PFSK-1 (cell line): Measurements from ENCODE around the gene EXOC7.

ENCODE experiments used
- FOXP2 ChIP-seq: optimal IDR thresholded peaks from 2 replicates; pipeline ENCODE3; 2011; ENCODE audit warnings: borderline replicate concordance, control low read depth, inconsistent platforms; ENCODE audit not compliant: insufficient read depth; ENCODE audit errors: extremely low read length, extremely low read depth
- POLR2AphosphoS5 ChIP-seq: IDR thresholded peaks from 2 replicates; pipeline ENCODE4 v1.6.1; 2012; ENCODE audit warnings: low read depth, mild to moderate bottlenecking, control low read depth, low read length, moderate library complexity
- TF ChIP-seq, protein P1 (sequence below), 2 experiments: IDR thresholded peaks; 2 replicates each; pipeline versions ENCODE4 v1.6.1 to v1.8.0; 2011 to 2012; ENCODE audit warnings: low read depth in 2 of 2, low read length in 2 of 2, control low read depth in 1 of 2, inconsistent platforms in 1 of 2, mild to moderate bottlenecking in 1 of 2, moderate library complexity in 1 of 2; ENCODE audit not compliant: insufficient read depth in 1 of 2

DNA sequence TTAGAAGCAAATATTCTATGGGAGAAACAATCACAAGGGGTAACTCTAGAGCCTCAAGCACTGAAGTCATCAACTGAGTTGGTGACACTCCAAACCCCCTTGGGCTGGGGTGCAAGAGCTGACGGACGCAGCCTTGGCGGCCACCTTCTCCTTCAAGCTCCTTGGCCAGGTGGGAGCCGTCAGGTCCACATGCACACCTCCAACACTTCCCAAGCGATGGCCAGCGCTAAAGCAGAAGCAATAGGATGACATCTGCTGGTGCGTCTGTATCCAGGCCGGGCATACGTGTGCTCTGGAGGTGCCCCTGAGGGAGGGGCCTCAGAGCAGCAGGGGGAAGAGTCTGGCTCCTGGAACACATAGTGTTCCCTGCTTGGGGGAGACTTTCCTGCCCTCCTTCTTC lies 49.6 kb upstream of the EXOC7 start:
- TF ChIP-seq, protein P1, sequence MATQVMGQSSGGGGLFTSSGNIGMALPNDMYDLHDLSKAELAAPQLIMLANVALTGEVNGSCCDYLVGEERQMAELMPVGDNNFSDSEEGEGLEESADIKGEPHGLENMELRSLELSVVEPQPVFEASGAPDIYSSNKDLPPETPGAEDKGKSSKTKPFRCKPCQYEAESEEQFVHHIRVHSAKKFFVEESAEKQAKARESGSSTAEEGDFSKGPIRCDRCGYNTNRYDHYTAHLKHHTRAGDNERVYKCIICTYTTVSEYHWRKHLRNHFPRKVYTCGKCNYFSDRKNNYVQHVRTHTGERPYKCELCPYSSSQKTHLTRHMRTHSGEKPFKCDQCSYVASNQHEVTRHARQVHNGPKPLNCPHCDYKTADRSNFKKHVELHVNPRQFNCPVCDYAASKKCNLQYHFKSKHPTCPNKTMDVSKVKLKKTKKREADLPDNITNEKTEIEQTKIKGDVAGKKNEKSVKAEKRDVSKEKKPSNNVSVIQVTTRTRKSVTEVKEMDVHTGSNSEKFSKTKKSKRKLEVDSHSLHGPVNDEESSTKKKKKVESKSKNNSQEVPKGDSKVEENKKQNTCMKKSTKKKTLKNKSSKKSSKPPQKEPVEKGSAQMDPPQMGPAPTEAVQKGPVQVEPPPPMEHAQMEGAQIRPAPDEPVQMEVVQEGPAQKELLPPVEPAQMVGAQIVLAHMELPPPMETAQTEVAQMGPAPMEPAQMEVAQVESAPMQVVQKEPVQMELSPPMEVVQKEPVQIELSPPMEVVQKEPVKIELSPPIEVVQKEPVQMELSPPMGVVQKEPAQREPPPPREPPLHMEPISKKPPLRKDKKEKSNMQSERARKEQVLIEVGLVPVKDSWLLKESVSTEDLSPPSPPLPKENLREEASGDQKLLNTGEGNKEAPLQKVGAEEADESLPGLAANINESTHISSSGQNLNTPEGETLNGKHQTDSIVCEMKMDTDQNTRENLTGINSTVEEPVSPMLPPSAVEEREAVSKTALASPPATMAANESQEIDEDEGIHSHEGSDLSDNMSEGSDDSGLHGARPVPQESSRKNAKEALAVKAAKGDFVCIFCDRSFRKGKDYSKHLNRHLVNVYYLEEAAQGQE (IDR thresholded peaks at IDR 0.05; ENCODE audit: insufficient read depth in 1 of 2, low read depth in 2 of 2, low read length in 2 of 2), result no peak
- TF ChIP-seq POLR2AphosphoS5, result no peak
- TF ChIP-seq FOXP2, result no peak
